Choroid plexus epithelial cell (primary cell): ENCODE measurements around the gene GLRX2.
"Not testable (repeated sequence)": the region's sequence is repeated elsewhere in the genome, so short reads cannot be mapped to it uniquely, and the experiment has no call there.

ENCODE experiments used
- DNase-seq: peaks from one replicate; pipeline ENCODE4 v3.0.0-alpha.2; 2010; ENCODE audit warnings: low read depth
- H3K4me3 ChIP-seq: 2 replicates; pipeline ENCODE4 v1.5.1; 2011; ENCODE audit warnings: low read depth, mild to moderate bottlenecking, control low read depth, low read length, moderate library complexity
- CTCF ChIP-seq: conservative IDR thresholded peaks from 2 replicates; pipeline ENCODE4 v1.5.1; 2011; ENCODE audit warnings: low read depth, mild to moderate bottlenecking, control low read depth, inconsistent platforms, low read length, moderate library complexity

The GLRX2 gene

DNA sequence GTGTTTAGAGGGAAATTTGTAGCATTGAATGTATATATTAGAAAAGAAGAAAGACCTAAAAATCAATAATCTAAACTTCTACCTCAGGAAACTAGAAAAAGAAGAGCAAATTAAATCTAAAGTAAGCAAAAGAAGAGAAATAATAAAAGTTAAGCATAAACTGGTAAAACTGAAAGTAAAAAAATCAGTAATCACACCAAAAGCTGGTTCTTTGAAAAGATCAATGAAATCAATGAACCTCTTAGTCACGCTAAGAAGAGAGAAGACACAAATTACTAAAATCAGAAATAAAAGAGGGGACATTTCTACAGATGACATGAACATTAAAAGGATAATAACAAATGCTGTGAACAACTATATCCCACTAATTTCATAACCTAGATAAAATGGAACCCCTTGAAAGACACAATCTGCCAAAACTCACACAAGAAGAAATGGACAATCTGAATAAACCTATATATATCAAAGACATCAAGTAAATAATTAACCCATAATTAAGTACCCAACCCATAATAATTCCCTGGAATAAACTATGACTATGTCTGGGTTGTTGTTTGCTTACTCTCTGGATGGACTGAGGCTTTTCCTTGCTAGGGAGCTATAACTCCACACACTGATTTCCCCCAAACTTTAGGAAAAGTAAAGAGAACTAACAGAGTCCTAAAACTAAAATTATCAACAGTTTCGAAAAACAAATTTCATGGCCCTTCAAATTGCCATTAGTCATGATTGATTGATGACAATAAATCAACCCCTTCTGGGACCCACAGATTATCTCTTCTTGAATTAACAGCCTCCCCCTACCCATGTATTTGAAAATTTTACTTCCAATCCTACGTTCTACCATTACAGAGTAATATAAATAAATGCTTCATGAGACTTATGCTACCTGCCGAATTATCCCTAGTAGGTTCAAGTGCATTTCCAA lies 13.9 kb upstream of the GLRX2 start:
- no peak for DNase-seq
- no peak for TF ChIP-seq CTCF
- no peak overlapping the region for H3K4me3 ChIP-seq

GRCh38 chr1:193118194-193118593 lies 13.0 kb upstream of the GLRX2 start:
- no peak overlapping the region for H3K4me3 ChIP-seq
- TF ChIP-seq CTCF = no peak
- DNase-seq = no peak

- not testable (repeated sequence) for H3K4me3 ChIP-seq, DNase-seq
Measured at GRCh38 chr1:193117167-193117566, 12.0 kb upstream of the GLRX2 start.

DNA sequence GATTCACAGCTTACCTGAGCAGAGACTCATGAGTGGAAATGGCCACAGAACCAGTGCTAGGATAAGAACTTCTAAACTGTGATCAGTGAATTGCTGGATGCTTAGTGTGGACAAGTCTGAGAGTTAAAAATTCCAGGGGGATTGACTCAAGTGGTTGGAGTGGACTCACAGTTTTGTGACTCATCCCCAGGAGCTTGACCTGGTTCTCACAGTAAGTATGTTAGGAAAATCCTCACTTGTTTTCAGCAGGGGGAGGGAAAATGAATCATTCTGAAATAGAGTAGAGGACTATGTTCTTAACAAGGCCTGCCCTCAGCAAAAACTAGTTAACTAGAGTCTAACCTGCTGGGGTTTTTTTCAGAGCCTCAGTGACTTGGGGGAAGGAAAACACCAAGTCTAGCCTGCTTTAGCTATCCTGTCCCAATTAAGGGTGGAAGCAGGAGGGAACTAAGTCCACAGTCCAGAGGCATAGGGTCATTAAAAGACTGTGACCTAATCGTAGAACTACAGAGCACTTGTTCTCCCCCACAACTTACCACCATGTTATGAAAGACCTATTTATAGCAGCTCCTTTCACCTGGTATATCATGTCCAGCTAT lies 10.5 kb upstream of the GLRX2 start:
- H3K4me3 ChIP-seq = peak overlapping the region; percentile 11
- TF ChIP-seq CTCF = no peak
- DNase-seq = peak; percentile 98

- TF ChIP-seq CTCF = no peak
- no peak overlapping the region for H3K4me3 ChIP-seq
- DNase-seq = no peak
Measured at GRCh38 chr1:193114485-193115095, 9.4 kb upstream of the GLRX2 start.

GRCh38 chr1:193113992-193114332 lies 8.7 kb upstream of the GLRX2 start:
- DNase-seq = no peak
- TF ChIP-seq CTCF = no peak
- H3K4me3 ChIP-seq = no peak overlapping the region

- no peak for TF ChIP-seq CTCF
- no peak for DNase-seq
- H3K4me3 ChIP-seq = no peak overlapping the region
Measured at GRCh38 chr1:193113258-193113991, 8.2 kb upstream of the GLRX2 start.
